ENCODE measurements around the gene TMEM91.

- TF ChIP-seq CTCF (IDR thresholded peaks at IDR 0.05) (no peak), POLR2A (IDR thresholded peaks at IDR 0.05) (no peak)
Observed at GRCh38 chr19:41369769-41370168, 6.6 kb upstream of the TMEM91 start.
